ENCODE results near the gene TARM1.

The TARM1 gene

DNA sequence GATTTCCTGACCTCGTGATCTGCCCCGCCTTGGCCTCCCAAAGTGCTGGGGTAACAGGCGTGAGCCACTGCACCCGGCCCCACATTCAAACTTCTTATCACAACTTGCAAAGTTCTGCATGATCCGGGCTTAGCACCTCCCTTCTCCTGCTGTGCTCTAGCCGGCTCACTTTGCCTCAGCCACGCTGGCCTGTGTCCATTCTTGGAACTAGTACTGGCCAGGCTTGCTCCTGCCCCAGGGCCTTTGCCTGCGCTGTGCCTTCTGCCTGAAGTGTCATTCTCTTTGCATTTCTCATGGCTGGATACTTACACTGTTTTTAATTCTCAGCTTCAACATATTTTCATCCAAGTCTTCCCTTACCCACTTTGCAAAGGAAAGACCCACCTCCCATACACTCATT lies 59.8 kb downstream of the TARM1 start (continued):
- TF ChIP-seq TSHZ2 (CRISPR knock-in tag; IDR thresholded peaks at IDR 0.05) (no peak), ESRRG (CRISPR knock-in tag; IDR thresholded peaks at IDR 0.05) (no peak), POU6F1 (CRISPR knock-in tag; IDR thresholded peaks at IDR 0.05; ENCODE audit: borderline replicate concordance, low read depth) (no peak), ZFP3 (CRISPR knock-in tag; IDR thresholded peaks at IDR 0.05) (no peak), ZNF8 (CRISPR knock-in tag; IDR thresholded peaks at IDR 0.05) (no peak), CREB5 (CRISPR knock-in tag; IDR thresholded peaks at IDR 0.05; ENCODE audit: low read depth) (no peak)
- TF ChIP-seq, protein P1, sequence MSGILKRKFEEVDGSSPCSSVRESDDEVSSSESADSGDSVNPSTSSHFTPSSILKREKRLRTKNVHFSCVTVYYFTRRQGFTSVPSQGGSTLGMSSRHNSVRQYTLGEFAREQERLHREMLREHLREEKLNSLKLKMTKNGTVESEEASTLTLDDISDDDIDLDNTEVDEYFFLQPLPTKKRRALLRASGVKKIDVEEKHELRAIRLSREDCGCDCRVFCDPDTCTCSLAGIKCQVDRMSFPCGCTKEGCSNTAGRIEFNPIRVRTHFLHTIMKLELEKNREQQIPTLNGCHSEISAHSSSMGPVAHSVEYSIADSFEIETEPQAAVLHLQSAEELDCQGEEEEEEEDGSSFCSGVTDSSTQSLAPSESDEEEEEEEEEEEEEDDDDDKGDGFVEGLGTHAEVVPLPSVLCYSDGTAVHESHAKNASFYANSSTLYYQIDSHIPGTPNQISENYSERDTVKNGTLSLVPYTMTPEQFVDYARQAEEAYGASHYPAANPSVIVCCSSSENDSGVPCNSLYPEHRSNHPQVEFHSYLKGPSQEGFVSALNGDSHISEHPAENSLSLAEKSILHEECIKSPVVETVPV (CRISPR knock-in tag; IDR thresholded peaks at IDR 0.05) = no peak
